ENCODE results near the gene AVPR1B.
"Not testable (repeated sequence)": the region's sequence is repeated elsewhere in the genome, so short reads cannot be mapped to it uniquely, and the experiment has no call there.

The AVPR1B gene

DNA sequence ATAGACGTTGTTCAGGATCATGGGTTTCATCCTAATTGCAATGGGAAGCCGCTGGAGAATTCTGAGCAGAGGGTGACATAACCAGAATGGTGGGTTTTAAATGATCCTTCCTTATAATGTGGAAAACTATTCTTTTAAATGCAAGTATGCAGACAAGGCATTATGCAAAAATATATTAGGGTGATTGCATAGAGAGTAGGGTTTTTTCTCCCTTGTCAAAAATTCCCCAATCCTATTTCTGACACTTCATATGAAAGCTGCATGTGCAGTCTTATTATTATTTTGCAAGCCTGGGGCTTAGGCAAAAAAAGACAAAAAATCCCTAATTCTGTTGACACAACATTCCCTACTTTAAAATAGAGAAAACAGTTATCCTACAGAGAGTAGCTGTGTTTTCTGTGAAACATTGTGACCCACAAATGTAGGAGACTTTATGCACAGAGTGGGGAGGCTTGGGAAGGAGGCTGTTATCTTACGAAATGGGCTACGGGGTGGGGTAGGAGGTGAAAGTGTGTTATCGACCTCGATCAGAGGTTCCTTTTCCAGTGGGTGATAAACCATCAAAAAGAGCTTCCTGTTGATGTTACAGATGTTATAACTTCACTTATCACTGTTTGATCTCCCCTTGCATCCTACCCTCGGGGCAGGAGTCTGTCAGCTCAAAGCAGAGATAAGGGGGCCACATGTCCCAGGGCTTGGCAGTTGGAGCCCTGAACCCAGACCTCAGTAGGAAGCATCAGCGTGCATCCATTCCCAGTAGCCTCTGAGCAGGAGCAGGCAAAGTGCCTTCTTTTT, 37.0 kb downstream of the AVPR1B start:
- DNase-seq: no peak

DNA sequence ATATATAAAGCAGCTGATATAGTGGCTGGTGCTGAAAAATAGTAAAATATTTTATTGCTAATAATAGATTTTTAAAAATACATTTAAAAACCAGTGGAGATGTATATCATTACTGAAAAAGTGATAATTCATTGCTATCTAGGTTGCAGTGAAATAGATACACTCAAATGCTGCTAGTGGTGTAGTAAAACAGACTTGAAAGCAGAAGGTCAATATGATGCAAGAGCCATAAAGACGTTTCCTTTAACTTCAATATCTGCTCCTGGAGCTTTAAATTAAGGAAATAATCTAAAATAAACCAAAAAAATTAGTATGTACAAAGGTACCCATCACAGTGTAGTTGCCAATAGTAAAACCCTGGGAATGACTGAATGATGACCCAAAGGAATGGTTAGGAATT, 38.1 kb downstream of the AVPR1B start:
- no peak for DNase-seq

DNA sequence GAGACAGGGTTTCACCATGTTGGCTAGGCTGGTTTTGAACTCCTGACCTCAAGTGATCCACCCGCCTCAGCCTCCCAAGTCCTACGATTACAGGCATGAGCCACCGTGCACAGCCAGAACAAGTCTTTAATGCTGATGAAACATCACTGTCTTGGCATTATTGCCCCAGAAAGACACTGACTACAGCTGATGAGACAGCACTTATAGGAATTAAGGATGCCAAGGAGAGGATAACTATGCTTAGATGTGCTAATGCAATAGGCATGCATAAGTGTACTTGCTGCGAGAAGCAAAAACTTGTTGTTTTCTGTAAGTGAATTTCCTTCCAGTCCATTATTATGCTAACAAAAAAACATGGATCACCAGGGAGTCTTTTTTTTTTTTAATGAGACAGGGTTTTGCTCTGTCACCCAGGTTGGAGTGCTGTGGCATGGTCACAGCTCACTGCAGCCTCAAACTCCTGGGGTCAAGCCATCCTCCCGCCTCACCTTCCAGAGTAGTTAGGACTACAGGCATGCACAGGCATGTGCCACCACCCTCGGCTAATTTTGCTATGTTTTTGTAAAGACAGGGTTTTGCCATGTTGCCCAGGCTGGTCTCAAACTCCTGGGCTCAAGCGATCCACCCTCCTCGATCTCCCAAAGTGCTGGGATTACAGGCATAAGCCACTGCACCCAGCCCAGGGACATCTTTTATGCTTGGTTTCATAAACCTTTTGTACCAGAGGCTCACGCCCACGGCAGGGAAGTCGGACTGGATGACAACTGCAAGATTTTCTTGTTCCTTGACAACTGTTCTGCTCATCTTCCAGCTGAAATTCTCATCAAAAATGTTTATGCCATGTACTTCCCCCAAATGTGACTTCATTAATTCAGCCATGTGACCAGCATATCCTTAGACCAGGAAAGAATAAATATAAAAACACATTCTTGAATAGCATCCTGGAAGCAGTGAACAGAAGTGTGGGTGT, 41.1 kb downstream of the AVPR1B start:
- no peak for DNase-seq

DNA sequence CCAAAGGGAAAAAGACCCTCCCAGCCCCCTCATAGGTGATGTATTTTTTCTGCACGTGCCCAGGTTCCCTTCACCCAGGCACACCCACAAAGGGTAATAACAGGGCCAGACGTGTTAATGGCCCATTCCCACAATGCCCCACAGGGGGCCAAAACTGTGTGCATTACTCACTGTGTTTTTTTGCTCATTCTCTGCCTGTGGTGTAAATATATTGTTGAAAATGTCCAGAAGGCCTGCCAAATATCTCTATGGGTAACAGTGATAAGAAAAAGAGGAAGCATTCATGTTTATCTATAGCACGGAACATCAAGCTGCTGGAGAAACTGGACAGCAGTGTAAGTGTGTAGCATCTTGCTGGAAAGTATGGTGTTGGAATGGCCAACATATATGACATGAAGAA, 42.3 kb downstream of the AVPR1B start:
- no peak for DNase-seq

DNA sequence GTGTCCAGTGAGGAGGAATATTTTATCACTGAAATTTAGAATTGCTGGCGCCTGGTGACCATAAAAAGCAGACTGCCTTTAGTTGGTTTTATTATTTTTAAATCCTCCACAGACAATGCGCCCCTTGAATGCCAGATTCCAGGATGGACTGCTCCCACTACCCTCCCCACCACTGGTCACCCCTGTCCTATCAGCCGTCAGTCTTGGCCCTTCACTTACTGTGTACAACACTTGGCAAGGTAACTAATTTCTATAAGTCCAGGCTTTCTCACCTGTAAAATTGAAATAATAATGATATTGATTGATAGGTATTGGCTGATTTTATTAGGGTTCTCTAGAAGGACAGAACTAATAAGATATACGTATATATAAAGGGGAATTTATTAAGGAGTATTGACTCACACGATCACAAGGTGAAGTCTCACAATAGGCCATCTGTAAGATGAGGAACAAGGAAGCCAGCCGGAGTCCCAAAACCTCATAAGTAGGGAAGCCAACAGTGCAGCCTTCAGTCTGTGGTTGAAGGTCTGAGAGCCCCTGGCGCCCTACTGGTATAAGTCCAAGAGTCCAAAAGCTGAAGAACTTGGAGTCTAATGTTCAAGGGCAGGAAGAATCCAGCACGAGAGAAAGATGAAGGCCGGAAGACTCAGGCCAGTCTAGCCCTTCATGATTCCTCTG, 46.4 kb downstream of the AVPR1B start:
- DNase-seq: no peak

DNA sequence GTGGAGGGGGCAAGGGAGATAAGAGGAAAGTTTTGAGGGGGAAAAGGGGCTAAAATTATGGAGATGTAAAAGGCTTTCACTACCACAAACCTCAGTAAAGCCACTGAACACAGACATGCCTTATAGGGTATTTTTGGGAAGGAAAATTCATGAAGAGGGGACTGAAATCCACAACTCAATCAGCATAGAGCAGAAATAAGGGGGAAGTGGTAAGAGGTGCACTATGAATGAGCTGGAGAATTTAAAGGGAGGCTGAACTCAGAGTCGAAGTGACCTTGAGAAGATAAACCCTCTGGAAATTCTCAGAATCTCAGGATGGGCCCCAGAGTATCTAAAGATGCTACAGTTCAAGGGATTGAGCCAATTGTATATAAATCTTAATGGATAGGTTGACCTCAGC, 48.9 kb downstream of the AVPR1B start:
- no peak for DNase-seq

DNA sequence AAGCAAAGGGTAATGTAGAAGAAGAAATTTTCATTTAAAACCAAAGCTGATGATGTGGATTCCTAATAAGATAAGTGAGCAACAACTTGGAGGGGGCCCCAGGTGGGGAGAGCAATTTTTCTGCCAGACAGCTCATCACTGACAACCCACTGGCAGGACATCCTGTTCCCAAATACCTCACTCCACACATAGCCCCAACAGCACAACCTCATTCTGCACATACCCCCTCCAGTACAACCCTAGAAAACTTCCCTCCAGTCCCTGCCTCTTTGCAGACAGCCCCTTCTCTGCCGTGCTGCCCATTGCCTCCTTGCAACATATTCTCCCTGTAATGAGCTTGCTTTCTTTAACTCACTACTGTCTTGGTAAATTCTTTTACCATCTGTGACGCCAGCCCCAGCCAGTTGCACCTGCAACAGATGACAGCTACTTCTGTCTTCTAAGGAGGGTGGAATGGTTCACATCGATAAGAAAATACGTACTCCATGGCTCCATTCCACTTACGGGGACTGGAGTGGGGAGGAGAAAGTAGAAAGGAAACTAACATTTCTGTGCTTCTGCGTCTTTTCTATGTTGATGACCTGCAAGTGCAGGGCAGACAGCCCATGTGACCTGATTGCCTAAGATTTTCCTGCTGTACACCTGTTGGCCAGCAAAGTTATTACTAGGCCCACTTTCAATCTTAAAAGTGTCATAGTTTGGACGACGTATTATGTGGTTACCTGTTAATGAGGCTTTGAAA, 49.5 kb downstream of the AVPR1B start:
- DNase-seq: no peak

DNA sequence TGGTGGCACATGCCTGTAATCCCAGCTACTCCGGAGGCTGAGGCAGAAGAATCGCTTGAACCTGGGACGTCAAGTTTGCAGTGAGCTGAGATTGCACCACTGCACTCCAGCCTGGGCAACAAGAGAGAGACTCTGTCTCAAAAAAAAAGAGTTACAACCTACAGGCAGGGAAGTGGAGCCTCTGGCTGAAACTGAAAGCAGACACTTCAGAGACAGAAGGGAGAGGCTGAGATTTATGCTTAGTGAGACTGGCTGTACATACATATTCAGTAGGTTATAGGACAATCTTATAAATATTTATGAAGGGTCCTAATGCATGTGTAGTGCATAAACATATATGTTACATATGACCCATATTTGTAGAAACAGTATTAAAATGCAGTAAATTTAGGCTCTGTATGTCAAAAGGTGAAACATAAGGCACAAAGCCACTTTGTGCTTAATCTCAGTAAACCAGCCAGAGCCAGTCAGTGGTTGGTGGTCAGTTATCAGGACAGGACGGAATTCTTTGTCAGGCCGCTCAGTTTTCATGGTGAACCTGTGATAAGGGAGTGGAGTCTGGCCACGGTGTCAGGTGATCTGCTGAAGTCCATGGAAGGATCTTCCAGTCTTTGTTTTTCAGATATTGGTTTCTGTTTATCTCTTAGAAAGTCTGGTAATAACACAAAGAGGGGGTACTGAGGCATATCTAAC, 50.6 kb downstream of the AVPR1B start:
- no peak for DNase-seq

DNA sequence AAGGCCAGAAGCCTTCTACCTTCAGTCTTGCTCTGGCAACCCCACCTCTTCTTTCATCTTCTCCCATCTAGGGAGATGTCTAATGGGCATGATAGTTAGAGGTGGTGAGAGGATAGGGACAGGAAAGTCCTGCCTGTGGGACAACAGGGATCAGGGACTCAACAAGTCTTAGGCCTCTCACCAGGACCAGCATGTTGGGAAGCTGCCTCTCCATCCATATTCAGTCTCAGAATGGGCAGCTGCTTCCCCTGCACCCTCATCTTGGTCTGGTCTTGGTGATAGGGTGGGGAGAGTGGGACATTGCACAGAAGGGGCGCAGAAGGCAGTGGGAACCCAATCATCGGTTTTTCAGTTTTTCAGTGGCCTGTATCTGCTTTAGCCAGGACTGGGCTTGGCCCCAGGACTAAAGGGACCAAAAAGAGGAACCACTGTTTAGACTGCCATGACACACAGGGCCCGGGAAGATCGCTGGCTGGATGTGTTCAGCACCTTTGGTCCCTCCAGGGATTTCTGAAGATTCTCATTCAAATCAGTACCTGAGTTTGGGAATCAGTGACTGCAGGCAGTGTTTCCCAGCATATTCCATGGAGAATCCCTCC, 51.5 kb downstream of the AVPR1B start:
- DNase-seq: no peak

DNA sequence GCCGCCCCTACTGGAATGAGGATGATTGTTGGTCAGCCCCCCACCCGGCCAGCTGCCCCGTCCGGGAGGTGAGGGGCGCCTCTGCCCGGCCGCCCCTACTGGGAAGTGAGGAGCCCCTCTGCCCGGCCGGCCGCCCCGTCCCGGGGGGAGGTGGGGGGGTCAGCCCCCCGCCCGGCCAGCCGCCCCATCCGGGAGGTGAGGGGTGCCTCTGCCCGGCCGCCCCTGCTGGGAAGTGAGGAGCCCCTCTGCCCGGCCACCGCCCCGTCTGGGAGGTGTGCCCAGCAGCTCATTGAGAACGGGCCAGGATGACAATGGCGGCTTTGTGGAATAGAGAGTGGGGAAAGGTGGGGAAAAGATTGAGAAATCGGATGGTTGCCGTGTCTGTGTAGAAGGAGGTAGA, 52.7 kb downstream of the AVPR1B start:
- not testable (repeated sequence) for DNase-seq

DNA sequence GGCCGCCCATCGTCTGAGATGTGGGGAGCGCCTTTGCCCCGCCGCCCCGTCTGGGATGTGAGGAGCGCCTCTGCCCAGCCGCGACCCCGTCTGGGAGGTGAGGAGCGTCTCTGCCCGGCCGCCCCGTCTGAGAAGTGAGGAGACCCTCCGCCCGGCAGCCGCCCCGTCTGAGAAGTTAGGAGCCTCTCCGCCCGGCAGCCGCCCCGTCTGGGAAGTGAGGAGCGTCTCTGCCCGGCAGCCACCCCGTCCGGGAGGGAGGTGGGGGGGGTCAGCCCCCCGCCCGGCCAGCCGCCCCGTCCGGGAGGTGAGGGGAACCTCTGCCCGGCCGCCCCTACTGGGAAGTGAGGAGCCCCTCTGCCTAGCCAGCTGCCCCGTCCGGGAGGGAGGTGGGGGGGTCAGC, 53.2 kb downstream of the AVPR1B start:
- DNase-seq: not testable (repeated sequence)

DNA sequence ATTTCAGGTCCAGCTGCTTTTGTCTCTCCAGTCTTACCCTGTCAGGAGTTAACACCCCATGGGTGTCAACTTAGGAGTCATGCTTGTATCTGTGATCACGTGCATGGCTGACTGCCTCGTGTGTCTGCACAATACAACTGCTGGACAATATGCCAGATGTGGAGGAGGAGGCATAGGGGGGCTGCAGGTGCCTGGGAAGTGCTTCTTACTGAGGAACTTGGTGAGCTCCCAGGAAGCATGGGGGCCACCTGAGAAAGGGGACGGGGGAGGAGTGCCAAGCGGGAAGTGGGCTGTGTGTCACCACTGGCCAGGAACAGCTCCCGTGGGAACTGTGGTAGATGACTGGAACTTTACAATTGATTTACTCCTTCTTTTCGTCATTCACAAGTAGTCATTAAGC, 54.7 kb downstream of the AVPR1B start:
- no peak for DNase-seq

DNA sequence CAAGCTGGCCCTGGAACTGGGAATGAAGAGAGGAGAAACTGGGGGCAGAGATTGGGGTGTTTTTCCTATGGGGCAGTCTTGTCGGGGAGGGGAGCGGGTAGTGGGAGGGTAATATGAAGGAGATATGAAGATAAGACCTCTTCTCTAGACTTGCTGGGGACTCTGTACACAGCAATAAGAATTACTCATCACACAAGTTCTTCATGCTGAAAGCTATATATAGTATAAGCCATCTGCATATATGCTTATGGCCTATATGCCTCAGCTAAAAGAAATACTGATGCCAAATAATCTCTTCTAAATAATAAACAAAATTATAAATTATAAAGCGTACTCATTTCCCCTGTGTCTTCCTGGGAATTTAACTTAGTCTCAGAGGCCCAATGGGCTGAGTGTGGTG, 56.3 kb downstream of the AVPR1B start:
- DNase-seq: no peak

Data from stimulated activated CD8-positive, alpha-beta memory T cell treated with anti-CD3 and anti-CD28 coated beads, Interleukin-4, amount 100 ng/mL, for 48 hours (primary cell).